Activated T-cell treated with anti-CD3 and anti-CD28 coated beads, Interleukin-2, amount 50 U/mL, for 4 hours (primary cell): ENCODE data around the gene ANGPTL3. TPM values are rescaled to one million over a fixed set of nuclear protein-coding genes. Genes with fewer than 3 reads are reported as not detected.
"Not testable (repeated sequence)": the region's sequence is repeated elsewhere in the genome, so short reads cannot be mapped to it uniquely, and the experiment has no call there.

ENCODE experiments used
- ATAC-seq, 2 donors: fragments of 200-7000 bp; cut with Tn5 transposase; one replicate each; pipeline ENCODE4 v1.10.0; 2021
- DNase-seq: peaks from one replicate; pipeline ENCODE4 v3.0.0-alpha.2; 2020
- H3K27me3 Mint-ChIP-seq: one replicate; pipeline ENCODE4 v1.8.0; 2021; ENCODE audit warnings: low read depth, mixed read lengths
- H3K36me3 Mint-ChIP-seq: one replicate; pipeline ENCODE4 v1.8.0; 2022; ENCODE audit warnings: mixed read lengths; ENCODE audit not compliant: insufficient read depth
- H3K4me1 Mint-ChIP-seq: one replicate; pipeline ENCODE4 v1.8.0; 2021; ENCODE audit warnings: low read depth, mixed read lengths
- H3K4me3 Mint-ChIP-seq: one replicate; pipeline ENCODE4 v1.8.0; 2021; ENCODE audit warnings: mild to moderate bottlenecking, moderate library complexity, mixed read lengths
- H3K9me3 Mint-ChIP-seq: one replicate; pipeline ENCODE4 v1.8.0; 2021; ENCODE audit warnings: mixed read lengths
- total RNA-seq, 3 donors: library from RNA; stranded (reverse); gene quantifications; one replicate each; pipeline ENCODE4 v1.2.1, GENCODE V29; 2021

The ANGPTL3 gene
- total RNA-seq, 3 donors from 2014 or later = not detected

- H3K27me3 Mint-ChIP-seq = no peaks in the 10 kb centered on the region
- no peak overlapping the region for H3K4me3 Mint-ChIP-seq
- no peak for ATAC-seq
- no peaks in the 10 kb centered on the region for H3K4me1 Mint-ChIP-seq
- DNase-seq = no peak
- peaks cover 3% of the 10 kb centered on the region for H3K36me3 Mint-ChIP-seq
- no peaks in the 10 kb centered on the region for H3K9me3 Mint-ChIP-seq
Observed at GRCh38 chr1:62599044-62599443, 1.7 kb downstream of the ANGPTL3 start.

GRCh38 chr1:62601457-62601856, 4.1 kb downstream of the ANGPTL3 start:
- Mint-ChIP-seq H3K9me3 (no peaks in the 10 kb centered on the region), H3K27me3 (no peaks in the 10 kb centered on the region), H3K4me3 (no peak overlapping the region), H3K4me1 (no peaks in the 10 kb centered on the region), H3K36me3 (peaks cover 3% of the 10 kb centered on the region)
- no peak for DNase-seq
- ATAC-seq = no peak

GRCh38 chr1:62608905-62609304, 11.6 kb downstream of the ANGPTL3 start:
- H3K4me1 Mint-ChIP-seq = no peaks in the 10 kb centered on the region
- H3K9me3 Mint-ChIP-seq = no peaks in the 10 kb centered on the region
- no peak overlapping the region for H3K4me3 Mint-ChIP-seq
- H3K36me3 Mint-ChIP-seq = peaks cover 12% of the 10 kb centered on the region
- ATAC-seq = no peak
- no peak for DNase-seq
- no peaks in the 10 kb centered on the region for H3K27me3 Mint-ChIP-seq

- not testable (repeated sequence) for H3K4me1 Mint-ChIP-seq, H3K4me3 Mint-ChIP-seq, H3K27me3 Mint-ChIP-seq, H3K9me3 Mint-ChIP-seq, DNase-seq, ATAC-seq
- H3K36me3 Mint-ChIP-seq = peaks cover 12% of the 10 kb centered on the region
Observed at GRCh38 chr1:62610588-62610987, 13.3 kb downstream of the ANGPTL3 start.

GRCh38 chr1:62612770-62613169, 15.4 kb downstream of the ANGPTL3 start:
- Mint-ChIP-seq H3K4me3 (no peak overlapping the region), H3K4me1 (no peaks in the 10 kb centered on the region), H3K36me3 (peaks cover 17% of the 10 kb centered on the region), H3K9me3 (no peaks in the 10 kb centered on the region), H3K27me3 (no peaks in the 10 kb centered on the region)
- no peak for ATAC-seq
- DNase-seq = no peak

GRCh38 chr1:62613325-62613727, 16.0 kb downstream of the ANGPTL3 start:
- H3K9me3 Mint-ChIP-seq = no peaks in the 10 kb centered on the region
- no peak overlapping the region for H3K4me3 Mint-ChIP-seq
- H3K4me1 Mint-ChIP-seq = no peaks in the 10 kb centered on the region
- ATAC-seq (no peak), DNase-seq (no peak)
- no peaks in the 10 kb centered on the region for H3K27me3 Mint-ChIP-seq
- peaks cover 18% of the 10 kb centered on the region for H3K36me3 Mint-ChIP-seq

- H3K9me3 Mint-ChIP-seq = no peaks in the 10 kb centered on the region
- no peak for ATAC-seq
- no peak overlapping the region for H3K4me3 Mint-ChIP-seq
- no peaks in the 10 kb centered on the region for H3K27me3 Mint-ChIP-seq
- H3K36me3 Mint-ChIP-seq = peaks cover 18% of the 10 kb centered on the region
- H3K4me1 Mint-ChIP-seq = no peaks in the 10 kb centered on the region
- no peak for DNase-seq
Observed at GRCh38 chr1:62613890-62614289, 16.6 kb downstream of the ANGPTL3 start.

- H3K9me3 Mint-ChIP-seq = no peaks in the 10 kb centered on the region
- no peaks in the 10 kb centered on the region for H3K27me3 Mint-ChIP-seq
- no peak overlapping the region for H3K4me3 Mint-ChIP-seq
- H3K36me3 Mint-ChIP-seq = peaks cover 24% of the 10 kb centered on the region
- peaks cover 7% of the 10 kb centered on the region for H3K4me1 Mint-ChIP-seq
- ATAC-seq (peak in 1 of 2 donors; percentile 62), DNase-seq (no peak)
Observed at GRCh38 chr1:62621907-62622306, 24.6 kb downstream of the ANGPTL3 start.

GRCh38 chr1:62625415-62625814, 28.1 kb downstream of the ANGPTL3 start:
- peaks cover 7% of the 10 kb centered on the region for H3K4me1 Mint-ChIP-seq
- peak in 1 of 2 donors; percentile 38 for ATAC-seq
- H3K4me3 Mint-ChIP-seq = no peak overlapping the region
- DNase-seq = no peak
- H3K27me3 Mint-ChIP-seq = no peaks in the 10 kb centered on the region
- peaks cover 19% of the 10 kb centered on the region for H3K36me3 Mint-ChIP-seq
- no peaks in the 10 kb centered on the region for H3K9me3 Mint-ChIP-seq

- no peak for ATAC-seq
- H3K36me3 Mint-ChIP-seq = peaks cover 36% of the 10 kb centered on the region
Observed at GRCh38 chr1:62628506-62628905, 31.2 kb downstream of the ANGPTL3 start.

GRCh38 chr1:62637392-62638105, 40.2 kb downstream of the ANGPTL3 start:
- Mint-ChIP-seq H3K4me1 (no peaks in the 10 kb centered on the region), H3K4me3 (no peak overlapping the region), H3K36me3 (peaks cover 11% of the 10 kb centered on the region), H3K27me3 (no peaks in the 10 kb centered on the region), H3K9me3 (no peaks in the 10 kb centered on the region)
- ATAC-seq = no peak
- DNase-seq = no peak

More at GRCh38 chr1:62628506-62628905, 31.2 kb downstream of the ANGPTL3 start:
- H3K4me3 Mint-ChIP-seq = no peak overlapping the region
- H3K9me3 Mint-ChIP-seq = no peaks in the 10 kb centered on the region
- no peak for DNase-seq
- H3K4me1 Mint-ChIP-seq = peaks cover 7% of the 10 kb centered on the region
- no peaks in the 10 kb centered on the region for H3K27me3 Mint-ChIP-seq

- H3K9me3 Mint-ChIP-seq = peaks cover 7% of the 10 kb centered on the region
- DNase-seq (no peak), ATAC-seq (no peak)
- H3K4me1 Mint-ChIP-seq = no peaks in the 10 kb centered on the region
- H3K4me3 Mint-ChIP-seq = no peak overlapping the region
- H3K36me3 Mint-ChIP-seq = peaks cover 16% of the 10 kb centered on the region
- no peaks in the 10 kb centered on the region for H3K27me3 Mint-ChIP-seq
Observed at GRCh38 chr1:62643283-62643682, 46.0 kb downstream of the ANGPTL3 start.

- ATAC-seq = no peak
- no peaks in the 10 kb centered on the region for H3K9me3 Mint-ChIP-seq
Observed at GRCh38 chr1:62652387-62652786, 55.1 kb downstream of the ANGPTL3 start.

GRCh38 chr1:62654744-62655143, 57.4 kb downstream of the ANGPTL3 start:
- Mint-ChIP-seq H3K4me3 (no peak overlapping the region), H3K9me3 (no peaks in the 10 kb centered on the region), H3K4me1 (no peaks in the 10 kb centered on the region), H3K27me3 (no peaks in the 10 kb centered on the region), H3K36me3 (peaks cover 12% of the 10 kb centered on the region)
- ATAC-seq (no peak), DNase-seq (no peak)

More at GRCh38 chr1:62652387-62652786, 55.1 kb downstream of the ANGPTL3 start:
- H3K36me3 Mint-ChIP-seq = peaks cover 14% of the 10 kb centered on the region
- H3K27me3 Mint-ChIP-seq = no peaks in the 10 kb centered on the region
- H3K4me3 Mint-ChIP-seq = no peak overlapping the region
- no peaks in the 10 kb centered on the region for H3K4me1 Mint-ChIP-seq
- no peak for DNase-seq
